Measurements from ENCODE around the gene CIAO2B.
A peak's percentile ranks its signal among the peaks of the same experiment; 100 is the strongest.
"Not testable (repeated sequence)": the region's sequence is repeated elsewhere in the genome, so short reads cannot be mapped to it uniquely, and the experiment has no call there.

The CIAO2B gene

DNA sequence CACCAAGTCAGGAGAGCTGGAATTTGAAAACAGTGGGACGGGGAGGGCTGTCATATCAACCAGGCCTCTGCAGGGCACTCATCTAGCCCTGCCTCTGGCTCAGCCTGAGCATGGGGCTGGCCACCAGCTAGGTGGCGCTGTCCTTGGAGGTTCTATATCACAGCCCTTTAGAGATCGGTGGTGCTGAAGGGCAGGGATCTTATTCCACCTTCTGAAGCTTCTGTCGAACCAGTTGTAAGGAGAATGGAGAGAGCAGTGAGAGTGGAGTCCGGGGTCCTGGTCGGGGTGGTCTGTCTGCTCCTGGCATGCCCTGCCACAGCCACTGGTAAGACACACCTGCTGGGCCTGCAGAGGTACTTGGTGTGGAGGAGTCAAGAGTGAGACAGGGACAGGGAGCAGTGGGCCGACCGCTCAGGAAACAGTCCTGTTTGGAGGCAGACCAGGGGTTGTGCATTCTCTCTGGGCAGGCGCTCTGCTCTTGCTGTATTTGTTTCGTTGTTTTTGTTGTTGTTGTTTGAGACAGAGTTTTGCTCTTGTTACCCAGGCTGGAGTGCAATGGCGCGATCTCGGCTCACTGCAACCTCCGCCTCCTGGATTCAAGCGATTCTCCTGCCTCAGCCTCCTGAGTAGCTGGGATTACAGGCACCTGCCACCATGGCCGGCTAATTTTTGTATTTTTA lies 27.0 kb upstream of the CIAO2B start, which contains the start of gene CES3:
Gene CES3 (plus strand): TSS at position 202 of the 680 bp plus-strand sequence. CDS start 42 bp downstream, at position 244.
- peak; percentile 29 for DNase-seq (ENCODE audit: insufficient read length, low spot score)
- FAIRE-seq: no peak
- TF ChIP-seq, protein P1, sequence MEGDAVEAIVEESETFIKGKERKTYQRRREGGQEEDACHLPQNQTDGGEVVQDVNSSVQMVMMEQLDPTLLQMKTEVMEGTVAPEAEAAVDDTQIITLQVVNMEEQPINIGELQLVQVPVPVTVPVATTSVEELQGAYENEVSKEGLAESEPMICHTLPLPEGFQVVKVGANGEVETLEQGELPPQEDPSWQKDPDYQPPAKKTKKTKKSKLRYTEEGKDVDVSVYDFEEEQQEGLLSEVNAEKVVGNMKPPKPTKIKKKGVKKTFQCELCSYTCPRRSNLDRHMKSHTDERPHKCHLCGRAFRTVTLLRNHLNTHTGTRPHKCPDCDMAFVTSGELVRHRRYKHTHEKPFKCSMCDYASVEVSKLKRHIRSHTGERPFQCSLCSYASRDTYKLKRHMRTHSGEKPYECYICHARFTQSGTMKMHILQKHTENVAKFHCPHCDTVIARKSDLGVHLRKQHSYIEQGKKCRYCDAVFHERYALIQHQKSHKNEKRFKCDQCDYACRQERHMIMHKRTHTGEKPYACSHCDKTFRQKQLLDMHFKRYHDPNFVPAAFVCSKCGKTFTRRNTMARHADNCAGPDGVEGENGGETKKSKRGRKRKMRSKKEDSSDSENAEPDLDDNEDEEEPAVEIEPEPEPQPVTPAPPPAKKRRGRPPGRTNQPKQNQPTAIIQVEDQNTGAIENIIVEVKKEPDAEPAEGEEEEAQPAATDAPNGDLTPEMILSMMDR (IDR thresholded peaks at IDR 0.05; ENCODE audit: insufficient read depth, missing control alignments): peak; percentile 95

DNA sequence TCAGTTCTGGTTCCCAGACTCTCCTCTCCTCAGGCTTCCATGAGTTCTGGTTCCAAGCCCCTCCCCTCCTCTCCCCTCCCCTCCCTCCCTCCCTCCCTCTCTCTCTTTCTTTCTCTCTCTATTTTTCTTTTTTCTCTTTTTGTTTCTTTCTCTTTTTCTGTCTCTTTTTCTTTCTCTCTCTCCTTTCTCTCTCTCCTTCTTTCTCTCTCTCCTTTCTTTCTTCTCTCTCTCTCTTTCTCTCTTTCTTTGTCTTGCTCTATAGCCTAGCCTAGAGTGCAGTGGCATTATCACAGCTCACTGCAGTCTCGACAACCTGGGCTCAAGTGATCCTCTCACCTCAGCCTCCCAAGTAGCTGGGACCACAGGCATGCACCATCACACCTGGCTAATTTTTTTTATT lies 26.1 kb upstream of the CIAO2B start:
- DNase-seq (ENCODE audit: insufficient read length, low spot score): no peak
- FAIRE-seq: no peak

DNA sequence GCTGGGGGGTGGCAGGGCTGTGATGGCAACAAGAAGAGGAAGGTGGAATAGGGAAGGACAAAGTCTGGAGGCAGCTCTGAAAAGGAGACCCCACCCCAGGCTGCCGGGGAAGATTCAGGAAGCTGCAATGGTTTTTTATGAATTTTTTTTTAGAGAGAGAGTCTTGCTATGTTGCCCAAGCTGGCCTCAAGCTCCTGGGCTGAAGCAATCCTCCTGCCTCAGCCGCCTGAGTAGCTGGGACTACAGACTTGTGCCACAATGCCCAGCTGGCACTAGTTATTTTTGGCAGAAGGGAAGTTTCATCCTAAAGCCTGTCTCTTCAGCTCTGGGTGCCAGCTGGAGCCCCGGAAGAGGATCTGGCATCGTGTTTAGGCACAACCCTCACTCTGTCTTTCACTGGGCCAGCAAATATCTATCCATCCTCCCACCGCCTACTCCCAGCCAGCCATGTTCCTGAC lies 25.5 kb upstream of the CIAO2B start:
- DNase-seq (ENCODE audit: insufficient read length, low spot score) (no peak), FAIRE-seq (no peak)
- TF ChIP-seq, protein P1 (IDR thresholded peaks at IDR 0.05; ENCODE audit: insufficient read depth, missing control alignments): no peak

More for the DNA sequence above, 26.1 kb upstream of the CIAO2B start:
- TF ChIP-seq, protein P1 (IDR thresholded peaks at IDR 0.05; ENCODE audit: insufficient read depth, missing control alignments): no peak

DNA sequence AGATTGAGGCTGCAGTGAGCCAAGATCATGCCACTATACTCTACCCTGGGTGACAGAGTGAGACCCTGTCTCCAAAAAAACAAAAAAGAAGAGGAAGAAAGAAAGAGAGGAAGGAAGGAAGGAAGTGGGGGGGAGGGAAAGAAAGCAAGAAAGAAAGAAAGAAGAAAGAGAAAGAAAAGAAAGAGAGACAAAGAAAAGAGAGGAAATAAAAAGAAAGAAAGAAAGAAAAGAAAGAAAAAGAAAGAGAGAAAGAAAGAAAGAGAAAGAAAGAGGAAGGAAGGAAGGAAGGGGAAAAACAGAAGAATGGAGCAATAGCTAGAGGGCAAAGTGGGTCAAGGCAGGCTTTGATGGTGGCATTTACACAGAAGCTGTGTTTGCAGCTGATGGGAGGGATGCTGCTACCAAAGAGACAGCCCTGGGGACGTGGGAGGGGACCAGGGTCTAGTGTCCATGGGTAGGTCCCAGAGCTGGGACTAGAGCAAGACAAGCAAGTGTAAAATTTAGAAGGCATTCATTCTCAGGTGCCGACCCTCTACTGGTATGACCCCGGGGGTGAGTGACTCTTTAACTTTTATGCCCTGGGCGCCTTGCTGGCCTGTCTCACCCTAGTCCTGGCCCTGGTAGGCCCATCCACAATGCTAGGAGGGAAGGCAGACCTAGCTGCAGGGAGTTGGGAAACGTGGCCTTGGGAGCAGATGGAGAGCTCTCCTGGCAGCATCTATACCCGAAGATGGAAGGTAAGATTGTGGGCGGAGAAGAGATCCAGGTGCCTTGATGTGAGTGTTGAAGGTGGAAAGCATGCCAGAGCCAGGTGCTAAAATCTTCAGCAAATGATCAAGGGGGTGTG lies 24.9 kb upstream of the CIAO2B start:
- DNase-seq (ENCODE audit: insufficient read length, low spot score): no peak
- FAIRE-seq: no peak
- TF ChIP-seq, protein P1 (IDR thresholded peaks at IDR 0.05; ENCODE audit: insufficient read depth, missing control alignments): no peak

DNA sequence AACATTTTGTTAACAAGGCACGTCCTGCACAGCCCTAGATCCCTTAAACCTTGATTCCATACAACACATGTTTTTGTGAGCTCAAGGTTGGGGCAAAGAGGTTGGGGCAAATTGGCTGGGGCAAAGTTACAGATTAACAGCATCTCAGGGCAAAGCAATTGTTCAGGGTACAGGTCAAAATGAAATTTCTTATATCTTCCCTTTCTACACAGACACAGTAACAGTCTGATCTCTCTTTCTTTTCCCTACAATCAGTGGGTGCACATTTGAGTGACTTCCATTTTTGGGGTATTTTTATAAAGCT lies 21.9 kb upstream of the CIAO2B start:
- DNase-seq (ENCODE audit: insufficient read length, low spot score); FAIRE-seq: not testable (repeated sequence)

DNA sequence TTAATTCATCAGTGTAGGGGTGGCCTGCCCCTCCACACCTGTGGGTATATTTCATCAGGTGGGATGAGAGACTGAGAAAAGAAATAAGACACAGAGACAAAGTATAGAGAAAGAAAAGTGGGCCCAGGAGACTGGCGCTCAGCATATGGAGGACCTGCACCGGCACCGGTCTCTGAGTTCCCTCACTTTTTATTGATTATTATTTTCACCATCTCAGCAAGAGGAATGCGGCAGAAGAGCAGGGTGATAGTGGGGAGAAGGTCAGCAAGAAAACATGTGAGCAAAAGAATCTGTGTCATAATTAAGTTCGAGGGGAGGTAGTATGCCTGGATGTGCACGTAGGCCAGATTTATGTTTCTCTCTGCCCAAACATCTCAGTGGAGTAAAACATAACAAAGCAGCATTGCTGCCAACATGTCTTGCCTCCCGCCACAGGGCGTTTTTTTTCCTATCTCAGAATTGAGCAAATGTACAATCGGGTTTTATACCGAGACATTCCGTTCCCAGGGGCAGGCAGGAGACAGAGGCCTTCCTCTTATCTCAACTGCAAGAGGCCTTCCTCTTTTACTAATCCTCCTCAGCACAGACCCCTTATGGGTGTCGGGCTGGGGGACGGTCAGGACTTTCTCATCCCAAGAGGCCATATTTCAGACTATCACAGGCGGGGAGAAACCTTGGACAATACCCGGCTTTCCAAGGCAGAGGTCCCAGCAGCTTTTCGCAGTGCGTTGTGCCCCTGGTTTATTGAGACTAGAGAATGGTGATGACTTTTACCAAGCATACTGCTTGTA lies 21.4 kb upstream of the CIAO2B start:
- not testable (repeated sequence) for DNase-seq (ENCODE audit: insufficient read length, low spot score); FAIRE-seq

DNA sequence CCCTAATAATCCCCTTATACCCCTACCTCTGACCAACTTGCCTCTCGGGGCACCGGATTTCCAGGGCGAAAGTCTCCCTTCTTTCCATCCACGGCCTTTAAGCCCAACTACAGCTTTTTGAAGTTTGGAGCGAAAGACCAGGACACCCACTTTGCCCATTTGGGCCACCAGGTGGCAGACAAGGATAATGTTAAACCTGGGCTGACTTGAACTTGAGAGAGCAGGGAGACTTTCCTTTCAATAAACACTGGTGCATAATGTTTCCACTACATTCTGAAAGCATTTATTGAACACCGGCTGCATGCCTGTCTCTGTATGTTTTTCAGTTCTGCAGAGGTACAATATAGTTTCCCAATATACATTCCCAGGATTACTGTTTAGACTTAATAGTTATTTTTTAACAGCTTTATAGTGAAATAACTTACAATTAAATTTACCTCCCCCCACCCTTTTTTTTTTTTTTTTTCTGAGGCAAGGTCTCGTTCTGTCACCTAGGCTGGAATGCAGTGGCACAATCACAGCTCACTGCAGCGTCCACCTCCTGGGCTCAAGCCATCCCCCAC lies 20.0 kb upstream of the CIAO2B start:
- TF ChIP-seq, protein P1 (IDR thresholded peaks at IDR 0.05; ENCODE audit: insufficient read depth, missing control alignments): peak; percentile 95
- FAIRE-seq (no peak), DNase-seq (ENCODE audit: insufficient read length, low spot score) (no peak)

Measured in D721Med (cell line).